PC-9 (cell line): ENCODE data around the gene CCDC167. TPM values are rescaled to one million over a fixed set of nuclear protein-coding genes. Genes with fewer than 3 reads are reported as not detected.

Experiments used
- BruUV-seq: library from RNA; stranded (reverse); fragments of 400-500 nt; replicated peaks from 2 replicates; lab custom pipeline; 2021; lab: Mats Ljungman, UMichigan
- CTCF ChIA-PET: fragments of 300-600 bp; sonication (Branson Sonifier 250); formaldehyde crosslinking; loops from one replicate; lab custom pipeline; 2022; ENCODE audit warnings: antibody characterized with exemption; lab: Charles Lee
- POLR2A ChIA-PET: fragments of 300-600 bp; sonication (Branson Sonifier 250); formaldehyde crosslinking; loops from one replicate; lab custom pipeline; 2022; ENCODE audit warnings: antibody characterized with exemption; ENCODE audit not compliant: unreplicated experiment; lab: Charles Lee
- DNase-seq, 2 experiments: peaks; one replicate each; pipeline versions ENCODE4 v3.0.0 to v3.0.0-alpha.2; 2015 to 2022; ENCODE audit warnings: mixed read lengths in 1 of 2
- H2AFZ ChIP-seq: fragments of 200-600 bp; sonication (generic); 2 replicates; pipeline ENCODE4 v1.8.1; 2017; ENCODE audit warnings: antibody characterized with exemption
- H3F3A ChIP-seq: fragments of 200-600 bp; sonication (generic); 2 replicates; pipeline ENCODE4 v1.8.1; 2017; ENCODE audit warnings: antibody characterized with exemption, mild to moderate bottlenecking, low read depth; ENCODE audit not compliant: insufficient read depth
- H3K27ac ChIP-seq: fragments of 200-600 bp; sonication (generic); 2 replicates; pipeline ENCODE4 v1.6.1; 2016; ENCODE audit warnings: mixed run types
- H3K27me3 ChIP-seq: fragments of 200-600 bp; sonication (generic); 2 replicates; pipeline ENCODE4 v1.6.1; 2016; ENCODE audit warnings: low read depth, mixed run types; ENCODE audit not compliant: insufficient read depth
- H3K36me3 ChIP-seq: fragments of 200-600 bp; sonication (generic); 2 replicates; pipeline ENCODE4 v1.6.1; 2016; ENCODE audit warnings: low read depth, mixed run types
- H3K4me1 ChIP-seq: fragments of 200-600 bp; sonication (generic); replicated peaks from 2 replicates; pipeline ENCODE4 v1.6.1; 2016; ENCODE audit warnings: mixed run types; ENCODE audit not compliant: insufficient read depth
- H3K4me2 ChIP-seq: fragments of 200-600 bp; sonication (generic); 2 replicates; pipeline ENCODE4 v1.6.1; 2017; ENCODE audit warnings: mixed run types
- H3K4me3 ChIP-seq: fragments of 200-600 bp; sonication (generic); 2 replicates; pipeline ENCODE4 v1.6.1; 2016; ENCODE audit warnings: mixed run types
- H3K79me2 ChIP-seq: fragments of 200-600 bp; sonication (generic); 2 replicates; pipeline ENCODE4 v1.6.1; 2017; ENCODE audit warnings: low read depth, mixed run types
- H3K9me2 ChIP-seq: fragments of 200-600 bp; sonication (generic); 2 replicates; pipeline ENCODE4 v1.8.1; 2017; ENCODE audit warnings: mild to moderate bottlenecking; ENCODE audit not compliant: insufficient read depth
- H3K9me3 ChIP-seq: fragments of 200-600 bp; sonication (generic); 2 replicates; pipeline ENCODE4 v1.8.1; 2016; ENCODE audit warnings: low read depth; ENCODE audit not compliant: insufficient read depth
- H4K20me1 ChIP-seq: fragments of 200-600 bp; sonication (generic); 2 replicates; pipeline ENCODE4 v1.8.1; 2017; ENCODE audit not compliant: insufficient read depth
- EZH2 ChIP-seq: fragments of 200-600 bp; sonication (generic); IDR thresholded peaks from 2 replicates; pipeline ENCODE4 v1.8.0; 2017; ENCODE audit warnings: antibody characterized with exemption, low read depth
- intact Hi-C: fragments of 100-400 bp; cut with micrococcal nuclease; formaldehyde crosslinking; loops from one replicate; pipeline ENCODE4 v1.10.0; 2022; ENCODE audit not compliant: unreplicated experiment
- total RNA-seq: library from RNA; stranded (reverse); gene quantifications from 2 replicates; pipeline ENCODE4 v1.2.3, GENCODE V29; 2021
- TF ChIP-seq, protein P1 (sequence below): fragments of 200-600 bp; sonication (generic); conservative IDR thresholded peaks from 2 replicates; pipeline ENCODE4 v1.6.1; 2017; ENCODE audit warnings: mixed run types, antibody characterized with exemption, mild to moderate bottlenecking, moderate library complexity

CCDC167 gene
- total RNA-seq, 1 experiment from 2014 or later, result 29.4 TPM

DNA sequence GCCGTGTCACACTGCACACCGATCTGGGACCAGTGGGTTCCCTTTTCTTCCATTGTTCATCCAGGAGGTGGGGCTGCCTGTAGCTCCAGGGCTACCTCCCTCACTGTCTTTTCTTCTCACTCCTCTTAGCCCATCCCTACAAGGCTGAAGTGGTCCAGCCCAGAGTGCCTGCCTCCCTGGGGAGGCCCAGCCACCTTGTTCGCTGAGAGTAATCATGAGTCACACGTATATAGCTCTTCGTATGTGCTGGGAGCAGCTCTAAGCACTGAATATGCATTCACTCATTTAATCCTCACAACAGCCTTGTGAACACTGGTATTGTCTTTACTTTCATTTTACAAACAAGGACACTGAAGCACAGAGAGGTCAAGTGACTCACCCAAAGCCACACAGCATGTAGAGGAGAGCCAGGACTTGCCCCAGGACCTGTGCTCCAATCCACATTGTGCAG is 14.7 kb upstream of the CCDC167 start:
- H3K27ac ChIP-seq, result no peak overlapping the region
- no peaks in the 10 kb centered on the region for H3K9me3 ChIP-seq
- no peaks in the 10 kb centered on the region for H4K20me1 ChIP-seq
- no peak overlapping the region for H3K4me3 ChIP-seq
- H2AFZ ChIP-seq, result no peak overlapping the region
- POLR2A ChIA-PET, result interaction anchor here (0.6 to 0.7 kb wide), 2 partner anchors 191 to 508 kb away, joined by 3 to 4 read pairs; no protein-coding TSS in a partner anchor
- peaks cover 11% of the 10 kb centered on the region; the same call in 1 of the 2 replicates for H3F3A ChIP-seq
- H3K36me3 ChIP-seq, result no peaks in the 10 kb centered on the region
- BruUV-seq, result no TSS peak
- H3K4me2 ChIP-seq, result peak overlapping the region; percentile 5; the same call in 1 of the 2 replicates
- H3K27me3 ChIP-seq, result 0 out of 2 replicates have a peak, but pooled peaks cover 6% of the 10 kb centered on the region
- H3K79me2 ChIP-seq, result no peaks in the 10 kb centered on the region
- intact Hi-C loops, result no loop called here
- no peak for TF ChIP-seq EZH2
- TF ChIP-seq, protein P1, sequence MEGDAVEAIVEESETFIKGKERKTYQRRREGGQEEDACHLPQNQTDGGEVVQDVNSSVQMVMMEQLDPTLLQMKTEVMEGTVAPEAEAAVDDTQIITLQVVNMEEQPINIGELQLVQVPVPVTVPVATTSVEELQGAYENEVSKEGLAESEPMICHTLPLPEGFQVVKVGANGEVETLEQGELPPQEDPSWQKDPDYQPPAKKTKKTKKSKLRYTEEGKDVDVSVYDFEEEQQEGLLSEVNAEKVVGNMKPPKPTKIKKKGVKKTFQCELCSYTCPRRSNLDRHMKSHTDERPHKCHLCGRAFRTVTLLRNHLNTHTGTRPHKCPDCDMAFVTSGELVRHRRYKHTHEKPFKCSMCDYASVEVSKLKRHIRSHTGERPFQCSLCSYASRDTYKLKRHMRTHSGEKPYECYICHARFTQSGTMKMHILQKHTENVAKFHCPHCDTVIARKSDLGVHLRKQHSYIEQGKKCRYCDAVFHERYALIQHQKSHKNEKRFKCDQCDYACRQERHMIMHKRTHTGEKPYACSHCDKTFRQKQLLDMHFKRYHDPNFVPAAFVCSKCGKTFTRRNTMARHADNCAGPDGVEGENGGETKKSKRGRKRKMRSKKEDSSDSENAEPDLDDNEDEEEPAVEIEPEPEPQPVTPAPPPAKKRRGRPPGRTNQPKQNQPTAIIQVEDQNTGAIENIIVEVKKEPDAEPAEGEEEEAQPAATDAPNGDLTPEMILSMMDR, result no peak
- H3K9me2 ChIP-seq, result no peaks in the 10 kb centered on the region
- CTCF ChIA-PET, result no interaction called here
- H3K4me1 ChIP-seq, result peaks cover 17% of the 10 kb centered on the region
- no peak for DNase-seq

DNA sequence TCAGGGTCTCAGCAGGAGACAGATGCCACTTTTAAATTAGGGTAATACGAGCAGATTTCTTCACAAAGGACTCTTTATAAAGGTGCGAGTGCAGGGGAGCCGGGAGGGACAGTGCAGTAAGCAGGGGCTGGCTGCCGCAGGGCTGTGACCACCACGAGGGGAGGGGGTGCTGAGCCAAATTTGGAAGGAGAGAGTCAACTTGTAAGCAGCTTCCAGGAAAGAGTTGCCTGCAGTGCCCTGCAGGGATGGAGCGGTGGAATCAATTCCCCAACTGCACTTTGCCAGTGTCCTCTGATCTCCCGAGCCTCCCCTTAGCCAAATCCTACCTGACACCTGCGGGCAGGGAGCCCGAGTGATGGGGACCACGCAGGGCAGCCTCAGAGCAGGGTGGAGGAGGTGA is 13.9 kb upstream of the CCDC167 start:
- TF ChIP-seq, protein P1, result no peak
- TF ChIP-seq EZH2, result no peak
- Histone ChIP-seq H3K9me2 (no peaks in the 10 kb centered on the region), H3K9me3 (no peaks in the 10 kb centered on the region), H3K27me3 (0 out of 2 replicates have a peak, but pooled peaks cover 6% of the 10 kb centered on the region), H4K20me1 (no peaks in the 10 kb centered on the region), H3K36me3 (no peaks in the 10 kb centered on the region), H2AFZ (no peak overlapping the region), H3K4me1 (peaks cover 17% of the 10 kb centered on the region), H3K4me2 (no peak overlapping the region), H3K27ac (no peak overlapping the region), H3K4me3 (no peak overlapping the region), H3K79me2 (no peaks in the 10 kb centered on the region), H3F3A (peaks cover 11% of the 10 kb centered on the region; the same call in 1 of the 2 replicates)
- BruUV-seq, result no TSS peak
- CTCF ChIA-PET, result no interaction called here
- DNase-seq, result no peak
- intact Hi-C loops, result no loop called here
- POLR2A ChIA-PET, result no interaction called here

DNA sequence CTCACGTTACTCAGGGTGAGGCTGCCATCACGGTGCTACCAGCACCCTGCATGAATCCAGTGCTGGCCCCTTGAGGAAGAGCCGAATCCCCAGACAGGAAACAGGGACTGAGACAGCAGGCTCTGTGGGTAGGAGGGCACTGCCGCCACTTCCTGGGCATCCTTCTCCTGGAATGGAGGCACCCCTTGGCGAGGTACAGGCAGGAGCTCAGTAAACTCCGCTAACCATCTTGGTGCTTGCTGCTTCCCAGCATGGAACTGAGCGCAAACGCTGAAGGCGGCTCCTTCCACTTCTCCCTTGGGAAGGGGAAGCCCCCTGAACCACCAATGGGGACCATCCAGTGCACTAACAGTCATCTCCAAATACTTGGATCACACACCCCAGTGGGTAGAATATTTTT is 13.5 kb upstream of the CCDC167 start:
- H2AFZ ChIP-seq, result no peak overlapping the region
- CTCF ChIA-PET, result no interaction called here
- H3K4me2 ChIP-seq, result no peak overlapping the region
- H3K27ac ChIP-seq, result no peak overlapping the region
- H3K79me2 ChIP-seq, result no peaks in the 10 kb centered on the region
- no peaks in the 10 kb centered on the region for H3K9me2 ChIP-seq
- no TSS peak for BruUV-seq
- 0 out of 2 replicates have a peak, but pooled peaks cover 6% of the 10 kb centered on the region for H3K27me3 ChIP-seq
- POLR2A ChIA-PET, result no interaction called here
- H3F3A ChIP-seq, result peaks cover 11% of the 10 kb centered on the region; the same call in 1 of the 2 replicates
- no peaks in the 10 kb centered on the region for H3K9me3 ChIP-seq
- H3K36me3 ChIP-seq, result no peaks in the 10 kb centered on the region
- peaks cover 17% of the 10 kb centered on the region for H3K4me1 ChIP-seq
- H4K20me1 ChIP-seq, result no peaks in the 10 kb centered on the region
- DNase-seq, result no peak
- TF ChIP-seq EZH2, result no peak
- TF ChIP-seq, protein P1, result no peak
- H3K4me3 ChIP-seq, result no peak overlapping the region
- intact Hi-C loops, result no loop called here
